GM18873 (cell line): ENCODE data around the gene TRPC1.
"Not testable (repeated sequence)": the region's sequence is repeated elsewhere in the genome, so short reads cannot be mapped to it uniquely, and the experiment has no call there.

Experiments
- ATAC-seq: cut with Tn5 transposase; IDR thresholded peaks from one replicate; pipeline ENCODE4 v1.9.1; 2021; ENCODE audit warnings: mild to moderate bottlenecking, moderate library complexity, moderate number of reproducible peaks; ENCODE audit not compliant: unreplicated experiment, low FRiP score

Gene TRPC1

GRCh38 chr3:142723968-142724681, at the start of gene TRPC1:
Gene TRPC1 (plus strand): TSS chr3:142724034. CDS start chr3:142724560, 526 bp downstream.
- ATAC-seq, result peak; percentile 82

- no peak for ATAC-seq
These were observed 47.7 kb upstream of the TRPC1 start for GRCh38 chr3:142676151-142676550.

GRCh38 chr3:142680710-142681109, 43.1 kb upstream of the TRPC1 start:
- no peak for ATAC-seq

GRCh38 chr3:142690613-142691012, 33.2 kb upstream of the TRPC1 start:
- no peak for ATAC-seq

- ATAC-seq, result no peak
These were observed 32.3 kb upstream of the TRPC1 start for GRCh38 chr3:142691527-142691926.

- ATAC-seq, result no peak
These were observed 30.5 kb upstream of the TRPC1 start for GRCh38 chr3:142693136-142693853.

- ATAC-seq, result no peak
These were observed 29.6 kb upstream of the TRPC1 start for GRCh38 chr3:142694225-142694624.

- no peak for ATAC-seq
These were observed 18.6 kb upstream of the TRPC1 start for GRCh38 chr3:142705198-142705597.

GRCh38 chr3:142706321-142707127, 17.3 kb upstream of the TRPC1 start:
- no peak for ATAC-seq

GRCh38 chr3:142709207-142709606, 14.6 kb upstream of the TRPC1 start:
- no peak for ATAC-seq

GRCh38 chr3:142714882-142715281, 9.0 kb upstream of the TRPC1 start:
- not testable (repeated sequence) for ATAC-seq

GRCh38 chr3:142716102-142716501, 7.7 kb upstream of the TRPC1 start:
- no peak for ATAC-seq

- ATAC-seq, result no peak
These were observed 218 bp upstream of the TRPC1 start for GRCh38 chr3:142723665-142723967.

GRCh38 chr3:142724682-142725356, 985 bp downstream of the TRPC1 start:
- ATAC-seq, result peak; percentile 14

GRCh38 chr3:142725357-142725739, 1.5 kb downstream of the TRPC1 start:
- no peak for ATAC-seq

- no peak for ATAC-seq
These were observed 2.2 kb downstream of the TRPC1 start for GRCh38 chr3:142726017-142726416.

- ATAC-seq, result no peak
These were observed 8.2 kb downstream of the TRPC1 start for GRCh38 chr3:142732066-142732465.

- ATAC-seq, result no peak
These were observed 11.0 kb downstream of the TRPC1 start for GRCh38 chr3:142734834-142735233.

- ATAC-seq, result no peak
These were observed 11.6 kb downstream of the TRPC1 start for GRCh38 chr3:142735462-142735861.

- no peak for ATAC-seq
These were observed 14.6 kb downstream of the TRPC1 start for GRCh38 chr3:142738396-142738795.

- ATAC-seq, result no peak
These were observed 22.8 kb downstream of the TRPC1 start for GRCh38 chr3:142746646-142747045.
